SK-MEL-5 (cell line): ENCODE measurements around the gene CAMK1D. TPM values are rescaled to one million over a fixed set of nuclear protein-coding genes. Genes with fewer than 3 reads are reported as not detected.

Source experiments
- DNase-seq: peaks from one replicate; pipeline ENCODE4 v3.0.0-alpha.2; 2016; ENCODE audit warnings: low read depth, low spot score
- in situ Hi-C: cut with HindIII; loops from 2 replicates; pipeline ENCODE4 v1.10.0; 2016; ENCODE audit warnings: low sequenced_read_pairs, high pct_unique_total_duplicates, low pct_unique_long_range_greater_than_20kb
- small RNA-seq, 2 experiments: library from RNA; depleted of rRNA; stranded (forward); fragments of <200 nt; gene quantifications; one replicate each; pipeline ENCODE3, GENCODE V24; 2014
- total RNA-seq: library from RNA; depleted of rRNA; stranded (reverse); fragments of >200 nt; shearing (Covaris generic); gene quantifications from 2 replicates; pipeline ENCODE4 v1.2.3, GENCODE V29; 2014; rRNA removed

CAMK1D gene
- total RNA-seq, 1 experiment from 2014 or later, result 0.37 TPM

DNA sequence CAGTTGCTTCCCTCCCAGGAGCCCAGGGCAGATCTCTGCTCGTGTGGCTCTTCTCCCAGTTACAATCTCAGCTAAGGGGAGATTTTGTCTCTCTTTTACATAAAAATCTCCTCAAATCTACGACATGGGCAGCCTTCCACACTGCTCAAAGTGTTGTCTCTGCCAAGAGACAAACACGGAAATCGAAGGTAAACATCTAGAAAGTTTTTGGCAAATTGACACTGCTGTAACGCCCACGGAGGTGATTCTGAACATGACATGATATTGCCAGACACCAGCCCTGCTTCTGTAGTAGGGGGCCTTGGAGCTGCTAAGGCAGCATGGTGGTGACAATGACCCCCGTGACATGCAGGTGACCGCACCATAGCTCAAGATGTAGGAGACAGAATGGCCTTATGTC lies 523.8 kb downstream of the CAMK1D start:
- in situ Hi-C loops, result no loop called here
- DNase-seq, result no peak

DNA sequence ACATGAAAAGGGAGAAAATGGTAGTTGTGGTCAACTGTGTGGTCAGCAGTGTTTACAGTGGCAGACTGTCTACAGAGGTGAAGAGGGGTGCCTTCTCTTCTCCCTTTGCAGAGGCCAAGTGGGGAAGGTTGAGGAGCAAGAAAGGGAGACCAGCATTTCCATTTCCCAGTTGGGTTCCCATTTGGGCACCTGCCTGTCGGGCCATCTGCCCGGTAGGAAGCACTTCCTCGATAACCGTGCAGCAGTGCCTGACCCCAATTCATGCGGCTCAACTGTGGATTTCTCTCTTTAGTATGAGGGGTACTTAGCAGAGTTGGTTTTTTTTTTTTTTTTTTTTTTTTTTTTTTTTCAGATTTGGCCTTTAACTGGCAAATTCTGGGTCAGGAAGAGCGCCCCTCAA lies 525.2 kb downstream of the CAMK1D start:
- in situ Hi-C loops, result no loop called here
- no peak for DNase-seq

DNA sequence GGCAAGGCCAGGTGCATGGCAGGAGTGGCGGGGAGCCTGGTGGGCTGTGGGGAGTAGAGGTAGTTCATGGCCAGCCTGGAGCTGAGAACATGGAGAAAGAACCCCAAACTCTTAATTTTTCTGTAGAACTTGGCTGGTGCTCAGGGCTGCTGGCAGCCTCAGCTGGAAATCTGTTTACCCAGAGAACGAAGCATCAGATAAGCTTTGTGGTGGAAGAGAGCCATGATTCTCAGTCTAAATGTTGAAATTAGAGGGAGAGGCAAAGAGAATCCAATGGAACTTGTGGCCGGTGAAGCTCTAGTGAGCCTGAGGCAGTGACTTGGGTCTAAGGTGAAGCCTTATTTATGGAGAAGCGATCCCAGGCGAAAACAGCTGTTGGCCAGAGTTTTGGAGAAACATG lies 525.8 kb downstream of the CAMK1D start:
- DNase-seq, result no peak
- in situ Hi-C loops, result no loop called here

DNA sequence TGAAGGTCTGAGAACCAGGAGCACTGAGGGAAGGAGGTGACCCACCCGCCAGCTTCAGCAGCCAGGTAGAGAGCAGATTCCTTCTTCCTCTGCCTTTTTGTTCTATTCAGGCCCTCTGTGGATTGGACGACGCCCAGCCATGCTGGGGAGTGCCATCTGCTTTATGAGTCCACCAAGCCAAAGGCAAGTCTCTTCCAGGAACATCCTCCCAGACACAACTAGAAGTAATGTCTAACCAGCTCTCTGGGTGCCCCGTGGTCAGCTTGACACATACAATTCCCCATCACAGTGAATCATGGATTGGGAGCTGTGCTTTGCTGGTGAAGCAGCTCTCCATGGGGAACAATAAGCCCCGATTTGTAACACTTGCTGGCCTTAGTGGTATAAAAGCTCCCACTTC lies 526.9 kb downstream of the CAMK1D start:
- no peak for DNase-seq
- in situ Hi-C loops, result no loop called here

DNA sequence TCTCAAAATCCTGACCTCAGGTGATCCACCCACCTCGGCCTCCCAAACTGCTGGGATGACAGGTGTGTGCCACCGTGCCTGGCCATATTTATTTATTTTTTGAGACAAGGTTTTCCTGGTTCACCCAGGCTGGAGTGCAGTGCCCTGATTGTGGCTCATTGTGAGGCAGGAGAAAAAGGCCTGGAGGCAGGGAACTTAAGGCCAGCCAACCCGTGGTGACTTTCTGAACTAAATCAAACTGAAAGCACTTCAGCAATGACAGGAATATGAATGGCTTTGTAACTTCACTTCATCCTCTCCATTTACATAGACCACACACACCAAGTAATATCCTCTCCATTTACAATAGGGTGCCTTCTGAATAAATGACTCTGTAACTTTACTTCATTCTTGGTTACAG lies 527.8 kb downstream of the CAMK1D start:
- in situ Hi-C loops, result no loop called here
- no peak for DNase-seq

DNA sequence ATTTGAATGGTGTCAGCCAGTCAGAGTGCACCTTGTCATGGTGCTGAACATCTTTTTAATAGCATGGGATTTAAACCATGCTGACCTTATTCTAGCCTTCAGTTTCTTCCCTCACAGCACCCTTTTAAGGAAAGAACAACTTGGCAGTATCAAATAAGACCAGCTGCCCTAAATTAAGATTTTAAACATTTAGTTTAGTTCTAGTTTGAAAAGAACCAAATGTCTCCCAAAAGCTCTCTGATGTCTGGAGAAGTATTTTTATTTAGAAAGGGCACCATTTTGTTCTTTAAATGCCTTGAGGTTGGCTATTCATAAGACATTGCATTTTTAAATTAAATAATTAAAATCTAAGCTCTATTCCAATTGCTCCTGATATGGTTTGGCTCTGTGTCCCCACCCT lies 531.1 kb downstream of the CAMK1D start:
- in situ Hi-C loops, result no loop called here
- DNase-seq, result no peak

DNA sequence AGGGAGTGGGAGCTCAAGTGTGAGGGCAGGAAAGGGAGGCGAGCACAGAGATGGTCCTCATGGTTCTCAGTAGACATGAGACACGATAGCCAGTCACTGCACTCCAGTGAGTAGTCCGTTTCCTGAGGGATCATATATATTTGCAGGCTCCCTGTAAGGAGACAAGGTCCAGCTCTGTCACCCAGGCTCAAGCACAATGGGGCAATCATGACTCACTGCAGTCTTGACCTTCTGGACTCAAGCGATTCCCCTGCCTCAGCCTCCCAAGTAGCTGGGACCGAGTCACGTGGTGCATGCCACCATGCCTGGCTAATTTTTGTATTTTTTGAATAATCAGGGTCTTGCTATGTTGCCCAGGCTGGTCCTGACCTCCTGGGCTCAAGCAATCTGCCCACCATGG lies 535.5 kb downstream of the CAMK1D start:
- no peak for DNase-seq
- in situ Hi-C loops, result no loop called here

Small RNA genes lying within 50 kb of the gene (small RNA-seq; reads per million reads assigned to genes)
- 0 reads per million in 2 experiments for gene MIR4480
- 0 reads per million in 2 experiments for gene MIR548Q
- gene RF00279, result 0.05 to 0.17 reads per million in 2 experiments
- gene RN7SL198P, result 0 reads per million in 2 experiments
- gene RNU6ATAC39P, result 0 to 0.05 reads per million in 2 experiments

Other genes starting within 250 kb of the CAMK1D start
- gene SEC61A2, start 219.9 kb upstream of the CAMK1D start, total RNA-seq, result 5.6 and 5.7 TPM in 2 replicates
- gene NUDT5, start 153.7 kb upstream of the CAMK1D start, total RNA-seq, result 78.4 and 85.0 TPM in 2 replicates
- 130 and 131 TPM in 2 replicates for gene CDC123, start 153.4 kb upstream of the CAMK1D start, total RNA-seq